HG02973 (cell line): Measurements from ENCODE around the gene CCDC91.
"Not testable (repeated sequence)": the region's sequence is repeated elsewhere in the genome, so short reads cannot be mapped to it uniquely, and the experiment has no call there.

Source experiments
- ATAC-seq: cut with Tn5 transposase; IDR thresholded peaks from one replicate; pipeline ENCODE4 v1.9.1; 2021; ENCODE audit warnings: moderate library complexity; ENCODE audit not compliant: unreplicated experiment

CCDC91 gene

DNA sequence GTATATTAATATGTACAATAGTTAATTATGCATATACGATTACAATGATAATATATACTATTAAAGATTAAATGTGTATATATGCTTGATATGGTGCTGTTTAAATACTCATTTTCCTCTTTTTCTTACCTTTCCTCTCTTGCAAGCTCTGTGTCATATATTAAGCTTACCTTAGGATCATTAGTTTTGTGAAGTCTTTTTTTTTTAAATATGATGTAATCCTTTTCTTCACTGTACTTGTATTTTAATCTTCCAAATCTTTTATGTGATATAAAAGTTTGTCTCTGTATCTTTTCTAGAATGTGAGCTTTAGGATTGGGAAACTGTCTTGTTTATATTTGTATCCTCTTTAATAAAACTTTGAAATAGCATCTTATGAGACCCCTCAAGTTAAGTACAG is 88.7 kb downstream of the CCDC91 start:
- ATAC-seq = no peak

DNA sequence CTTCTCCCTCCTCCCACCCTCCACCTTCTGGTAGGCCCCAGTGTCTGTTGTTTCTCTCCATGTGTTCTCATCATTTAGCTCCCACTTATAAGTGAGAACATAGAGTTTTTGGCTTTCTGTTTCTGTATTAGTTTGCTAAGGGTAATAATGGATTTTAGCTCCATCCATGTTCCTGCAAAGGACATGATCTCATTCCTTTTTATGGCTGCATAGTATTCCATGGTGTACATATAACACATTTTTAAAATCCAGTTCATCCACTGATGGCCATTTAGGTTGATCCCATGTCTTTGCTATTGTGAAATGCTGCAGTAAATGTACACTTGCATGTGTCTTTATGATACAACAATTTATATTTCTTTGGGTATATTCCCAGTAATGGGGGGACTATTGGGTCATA is 96.1 kb downstream of the CCDC91 start:
- ATAC-seq = no peak

DNA sequence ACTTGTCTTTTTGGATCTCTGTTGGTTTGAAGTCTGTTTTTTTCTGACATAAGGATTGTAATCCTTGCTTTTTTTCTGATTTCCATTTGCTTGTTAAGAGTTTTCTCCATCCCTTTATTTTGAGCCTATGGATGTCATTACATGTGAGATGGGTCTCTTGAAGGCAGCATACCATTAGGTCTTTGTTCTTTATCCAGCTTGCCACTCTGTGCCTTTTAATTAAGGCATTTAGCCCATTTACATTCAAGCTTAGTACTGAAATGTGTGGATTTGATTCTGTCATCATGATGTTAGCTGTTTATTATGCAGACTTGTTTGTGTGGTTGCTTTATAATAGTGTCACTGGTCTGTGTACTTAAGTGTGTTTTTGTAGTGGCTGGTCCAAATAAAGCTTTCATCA is 100.0 kb downstream of the CCDC91 start:
- no peak for ATAC-seq

DNA sequence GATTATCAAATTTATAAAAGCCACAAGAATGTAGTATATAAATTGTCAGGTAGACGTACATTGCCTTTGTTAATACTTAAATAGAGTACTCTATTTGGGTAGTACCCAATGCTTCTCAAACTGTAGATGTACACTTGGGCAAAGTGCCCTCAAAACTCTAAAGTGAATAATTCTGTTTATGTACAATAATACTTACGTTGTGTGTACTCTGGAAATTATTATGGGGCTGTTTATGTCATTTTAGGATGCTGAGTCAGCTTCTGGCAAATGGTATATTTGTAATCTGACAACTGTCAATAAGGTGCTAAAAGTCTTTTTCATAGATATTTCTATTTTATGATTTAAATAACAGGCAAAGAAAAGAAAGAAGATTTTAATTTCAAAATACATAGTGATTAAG is 102.4 kb downstream of the CCDC91 start:
- ATAC-seq = no peak

DNA sequence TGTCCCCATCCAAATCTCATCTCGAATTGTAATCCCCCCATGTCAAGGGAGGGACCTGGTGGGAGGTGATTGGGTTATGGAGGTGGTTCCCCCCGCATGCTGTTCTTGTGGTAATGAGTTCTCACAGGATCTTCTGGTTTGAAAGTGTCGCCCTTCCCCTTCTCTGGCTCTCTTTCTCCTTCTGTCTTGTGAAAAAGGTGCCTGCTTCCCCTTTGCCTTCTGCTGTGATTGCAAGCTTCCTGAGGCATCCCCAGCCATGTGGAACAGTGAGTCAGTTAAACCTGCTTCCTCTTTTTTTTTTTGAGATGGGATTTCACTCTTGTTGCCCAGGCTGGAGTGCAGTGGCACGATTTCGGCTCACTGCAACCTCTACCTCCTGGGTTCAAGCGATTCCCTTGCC is 104.0 kb downstream of the CCDC91 start:
- no peak for ATAC-seq

DNA sequence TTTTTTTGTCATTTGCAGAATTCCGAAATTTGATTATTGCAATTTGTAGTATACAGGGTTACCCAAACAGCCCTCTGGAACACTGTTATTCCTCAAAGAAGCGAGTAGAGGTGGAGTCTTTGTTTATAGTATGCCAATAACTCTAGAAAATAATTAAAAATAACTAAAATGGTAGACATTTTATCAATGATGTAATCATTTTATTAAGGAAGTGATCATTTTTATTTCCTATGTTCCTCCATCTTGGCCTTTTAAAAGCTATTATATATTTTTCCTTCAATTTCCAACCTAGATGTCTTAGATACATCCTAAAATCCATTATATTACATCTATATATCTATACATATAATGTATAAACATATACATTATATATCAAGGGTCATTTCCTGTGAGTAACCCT is 106.0 kb downstream of the CCDC91 start:
- no peak for ATAC-seq

DNA sequence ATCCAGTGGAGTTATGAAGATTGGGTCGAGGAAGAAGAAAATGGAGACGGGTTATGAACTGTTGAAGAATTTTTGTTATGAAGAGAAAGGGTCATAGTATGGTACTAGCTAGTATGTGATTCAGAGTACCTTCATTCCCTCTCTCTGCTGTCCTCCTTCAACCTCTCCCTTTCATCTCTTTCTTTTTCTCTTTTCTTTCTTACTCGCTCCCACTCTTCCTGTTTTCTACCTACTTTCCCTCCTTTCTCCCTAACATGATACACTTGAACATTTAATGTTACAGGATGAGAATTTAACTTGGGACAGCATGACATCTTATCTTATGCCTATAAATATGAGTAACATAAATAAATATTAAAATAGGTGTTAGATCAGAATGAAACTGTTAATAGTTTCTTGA is 112.9 kb downstream of the CCDC91 start:
- no peak for ATAC-seq

DNA sequence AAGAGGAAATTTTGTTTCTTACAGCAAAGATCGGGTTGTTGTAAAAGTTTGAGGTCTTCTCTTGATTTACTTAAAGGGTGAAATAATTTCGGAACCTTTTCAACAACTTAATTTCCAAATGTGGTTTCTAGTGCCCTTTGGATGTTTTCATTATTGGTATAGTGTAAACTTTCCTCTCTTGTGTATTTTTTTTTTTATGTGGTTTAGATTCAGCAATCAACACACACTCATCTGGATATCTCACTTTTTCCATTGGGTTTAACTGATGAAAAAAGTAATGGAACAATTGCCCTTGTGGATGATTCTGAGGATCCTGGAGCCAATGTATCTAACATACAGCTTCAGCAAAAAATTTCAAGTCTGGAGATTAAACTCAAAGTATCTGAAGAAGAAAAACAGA is 116.3 kb downstream of the CCDC91 start:
- ATAC-seq = no peak

DNA sequence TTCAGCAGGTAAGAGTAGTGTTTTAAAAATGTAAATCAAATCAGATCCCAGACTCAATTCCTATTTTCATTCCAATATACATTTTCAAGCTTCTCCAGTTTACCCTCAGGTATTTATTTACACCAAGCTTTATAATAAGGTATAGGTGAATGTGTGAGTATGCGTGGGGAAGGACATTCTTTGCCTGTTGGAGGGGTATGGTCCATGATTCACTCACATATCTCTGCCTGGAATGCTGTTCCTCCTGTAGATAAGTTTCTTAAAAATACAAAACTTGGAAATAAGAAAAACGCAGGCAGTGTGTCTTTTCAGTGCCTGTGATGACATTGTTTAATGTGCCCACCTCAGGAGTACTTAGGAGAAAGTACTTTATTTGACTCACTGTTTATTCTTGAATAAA is 118.6 kb downstream of the CCDC91 start:
- ATAC-seq = no peak

DNA sequence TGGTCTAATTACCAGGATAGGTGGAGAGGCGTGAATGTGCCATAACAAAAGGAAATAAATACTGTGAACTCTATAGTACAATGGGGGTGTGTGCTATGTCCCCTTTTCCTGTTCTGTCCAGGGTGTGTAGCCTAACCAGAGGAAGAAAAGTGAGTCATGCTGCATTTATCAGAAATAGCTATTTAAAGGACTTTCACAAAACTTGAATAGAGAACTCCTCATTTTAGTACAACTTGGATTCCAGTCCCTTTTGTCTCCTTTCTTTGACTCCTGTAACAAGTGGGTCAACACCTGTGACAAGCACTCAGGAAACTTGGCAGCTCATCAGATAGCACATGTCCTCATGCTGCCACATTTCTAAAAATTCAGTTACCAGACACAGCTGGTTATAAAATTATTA is 123.4 kb downstream of the CCDC91 start:
- no peak for ATAC-seq

DNA sequence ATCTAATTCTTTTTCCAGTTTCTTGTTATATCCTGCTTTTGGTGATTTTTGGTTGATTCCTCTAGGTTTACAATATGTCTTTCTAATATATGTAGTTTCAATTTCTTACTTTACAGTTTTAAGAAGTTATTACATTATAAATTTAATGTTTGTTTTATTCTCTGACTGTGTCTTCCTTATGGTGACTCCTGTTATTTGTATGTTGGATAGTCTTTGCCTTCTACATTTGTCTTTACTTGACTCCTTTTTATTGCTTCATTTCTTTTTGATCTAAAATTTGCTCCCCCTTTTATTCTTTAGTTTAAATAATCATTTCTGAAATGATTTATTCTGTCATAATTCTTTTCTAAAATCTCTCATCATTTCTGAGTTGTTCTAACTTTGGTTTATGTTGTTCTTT is 125.8 kb downstream of the CCDC91 start:
- ATAC-seq = no peak

DNA sequence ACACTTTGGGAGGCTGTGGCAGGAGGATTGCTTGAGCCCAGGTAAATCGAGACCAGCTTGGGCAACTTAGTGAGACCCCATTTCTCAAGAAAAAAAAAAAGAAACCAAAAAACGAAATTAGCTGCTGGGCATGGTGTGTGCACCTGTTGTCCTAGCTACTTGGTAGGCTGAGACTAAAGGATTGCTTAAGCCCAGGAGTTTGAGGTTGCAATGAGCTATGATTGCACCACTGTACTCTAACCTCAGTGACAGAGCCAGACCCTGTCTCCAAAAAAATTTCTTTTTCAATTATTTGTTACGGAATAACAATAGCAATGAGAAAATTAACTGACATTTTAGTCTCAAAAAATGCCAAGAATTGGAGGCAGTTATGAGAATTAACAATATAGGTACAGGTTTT is 128.0 kb downstream of the CCDC91 start:
- no peak for ATAC-seq

DNA sequence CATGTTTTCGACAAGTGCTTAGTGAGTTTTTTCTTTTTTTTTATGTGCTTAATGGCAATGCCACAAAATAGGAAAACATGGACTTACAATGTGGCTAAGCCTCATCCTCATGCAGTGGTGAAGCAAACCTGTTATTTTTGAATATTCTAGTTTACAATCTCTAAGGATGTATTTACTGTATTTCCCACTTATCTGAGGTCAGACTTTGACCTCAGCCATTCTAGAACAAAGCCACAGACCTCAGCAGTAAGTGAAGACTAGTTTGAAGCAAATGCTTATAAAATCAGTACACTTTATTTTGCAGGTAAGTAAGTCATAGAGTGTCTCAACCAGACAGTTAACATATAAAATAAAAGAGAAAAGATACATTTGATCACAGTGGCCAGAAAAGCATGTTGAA is 130.1 kb downstream of the CCDC91 start:
- no peak for ATAC-seq

DNA sequence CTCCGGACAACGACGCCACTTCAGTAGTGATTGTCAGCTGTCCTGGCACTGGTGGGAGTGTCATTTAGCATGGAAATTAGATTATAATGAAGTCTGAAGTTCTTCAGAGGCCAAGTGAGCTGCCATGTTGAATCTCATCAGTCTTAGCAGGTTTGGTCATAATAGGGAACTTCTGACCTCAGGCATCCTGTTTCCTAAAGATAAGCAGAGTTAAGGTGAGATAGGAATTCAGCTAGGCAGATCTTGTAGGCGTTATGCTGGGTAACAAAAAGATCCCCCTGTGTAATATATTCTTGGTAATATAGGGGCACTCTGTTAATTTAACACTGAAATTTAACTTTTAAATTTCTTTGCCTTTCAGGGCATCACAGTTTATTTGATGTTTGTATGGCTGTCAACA is 137.5 kb downstream of the CCDC91 start:
- ATAC-seq = no peak

DNA sequence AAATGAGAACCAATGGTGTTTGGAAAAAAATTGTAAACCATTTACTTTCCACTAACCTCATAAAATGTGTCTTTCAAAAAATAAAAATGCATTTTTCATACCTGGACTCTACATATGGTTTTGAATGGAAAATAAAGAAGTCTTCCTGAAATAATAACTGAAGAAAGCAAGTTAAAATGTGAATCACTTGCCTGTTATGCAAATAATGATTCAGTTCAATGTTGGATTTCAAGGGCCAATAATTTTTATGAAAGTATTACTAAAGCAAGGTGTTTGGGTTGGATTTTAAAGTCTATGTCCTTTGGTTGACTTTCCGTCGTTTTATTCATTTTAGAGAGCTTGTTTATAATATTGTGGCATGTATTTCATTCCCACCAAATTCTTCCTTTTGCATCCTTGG is 138.7 kb downstream of the CCDC91 start:
- ATAC-seq = no peak

DNA sequence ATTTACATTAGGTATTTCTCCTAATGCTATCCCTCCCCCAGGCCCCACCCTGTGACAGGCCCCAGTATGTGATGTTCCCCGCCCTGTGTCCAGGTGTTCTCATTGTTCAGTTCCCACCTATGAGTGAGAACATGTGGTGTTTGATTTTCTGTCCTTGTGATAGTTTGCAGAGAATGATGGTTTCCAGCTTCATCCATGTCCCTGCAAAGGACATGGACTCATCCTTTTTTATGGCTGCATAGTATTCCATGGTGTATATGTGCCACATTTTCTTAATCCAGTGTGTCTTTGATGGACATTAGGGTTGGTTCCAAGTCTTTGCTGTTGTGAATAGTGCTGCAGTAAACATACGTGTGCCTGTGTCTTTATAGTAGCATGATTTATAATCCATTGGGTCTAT is 139.5 kb downstream of the CCDC91 start:
- not testable (repeated sequence) for ATAC-seq

DNA sequence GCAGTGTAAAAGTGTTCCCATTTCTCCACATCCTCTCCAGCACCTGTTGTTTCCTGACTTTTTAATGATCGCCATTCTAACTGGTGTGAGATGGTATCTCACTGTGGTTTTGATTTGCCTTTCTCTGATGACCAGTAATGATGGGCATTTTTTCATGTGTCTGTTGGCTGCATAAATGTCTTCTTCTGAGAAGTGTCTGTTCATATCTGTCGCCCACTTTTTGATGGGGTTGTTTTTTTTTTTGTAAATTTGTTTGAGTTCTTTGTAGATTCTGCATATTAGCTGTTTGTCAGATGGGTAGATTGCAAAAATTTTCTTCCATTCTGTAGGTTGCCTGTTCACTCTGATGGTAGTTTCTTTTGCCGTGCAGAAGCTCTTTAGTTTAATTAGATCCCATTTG is 140.0 kb downstream of the CCDC91 start:
- not testable (repeated sequence) for ATAC-seq

DNA sequence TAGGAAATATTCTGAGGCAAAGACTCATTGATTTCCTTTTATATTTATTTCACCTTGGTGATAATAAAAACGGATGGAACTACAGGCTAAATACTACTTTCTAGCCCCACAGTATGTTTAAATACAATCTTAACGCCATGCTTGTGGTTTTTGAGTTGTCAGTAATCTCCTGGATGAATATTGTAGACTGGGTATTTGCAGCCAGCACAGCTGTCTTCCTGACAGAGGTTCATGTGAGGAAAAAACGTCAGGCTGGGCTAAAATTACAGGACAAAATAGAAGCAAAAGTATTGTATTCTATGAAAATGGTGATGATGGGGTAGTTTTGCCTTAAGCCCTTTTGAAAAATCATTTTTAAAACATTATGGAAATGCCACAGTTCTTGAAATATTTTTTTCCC is 140.9 kb downstream of the CCDC91 start:
- no peak for ATAC-seq

DNA sequence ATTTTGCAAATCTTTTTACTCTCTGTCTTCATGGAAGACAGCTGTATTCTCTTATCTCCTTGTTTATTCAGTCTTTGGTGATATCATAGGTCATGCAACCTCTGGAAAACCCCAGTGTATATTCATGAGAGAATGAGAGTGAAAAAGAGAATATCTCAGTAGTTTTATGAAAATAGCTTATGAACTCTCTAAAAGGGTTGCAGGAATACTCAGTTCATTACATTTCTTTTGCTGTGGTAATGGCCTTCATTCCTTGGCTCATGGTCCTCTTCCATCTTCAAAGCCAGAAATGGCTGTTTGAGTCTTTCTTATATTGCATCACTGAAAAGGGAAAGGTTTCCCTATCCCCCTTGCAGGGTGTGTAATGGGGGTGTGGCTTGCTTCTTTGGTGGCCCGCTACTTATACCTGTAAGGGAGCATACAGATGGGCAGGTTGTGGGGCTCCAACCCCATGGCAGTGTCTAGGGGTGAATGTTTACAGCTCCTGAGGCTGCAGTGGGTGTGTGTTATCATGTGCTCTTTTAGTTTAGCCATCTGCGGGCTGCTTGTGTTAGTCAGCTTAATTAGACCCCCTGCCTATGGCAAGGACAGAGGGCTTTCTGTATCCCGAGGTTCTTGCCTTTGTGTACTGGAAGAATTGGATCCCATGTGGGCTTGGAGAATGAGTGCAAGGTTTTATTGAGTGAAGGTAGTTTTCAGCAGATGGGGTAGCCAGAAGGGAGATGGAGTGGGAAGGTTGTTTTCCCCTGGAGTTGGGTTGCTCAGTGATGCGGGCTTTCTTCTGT is 150.2 kb downstream of the CCDC91 start:
- ATAC-seq = no peak

DNA sequence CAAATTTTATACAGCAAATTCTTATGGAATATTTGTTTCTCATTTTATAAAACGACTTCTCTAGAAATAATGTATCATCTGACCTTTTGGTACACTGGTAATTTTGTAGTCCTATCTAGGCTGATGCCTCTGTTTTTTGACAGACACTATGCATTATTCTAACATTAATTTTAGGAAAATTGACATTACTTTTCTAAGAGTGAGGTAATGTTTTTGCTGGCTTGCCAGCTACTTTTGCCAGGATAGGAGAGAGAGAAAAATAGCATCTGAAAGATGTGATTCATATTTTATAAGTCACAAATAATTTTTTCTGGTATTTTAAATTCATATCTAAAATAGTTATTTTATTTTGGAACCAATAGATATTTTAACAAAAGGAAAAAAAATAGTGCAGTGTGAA is 153.5 kb downstream of the CCDC91 start:
- ATAC-seq = no peak

DNA sequence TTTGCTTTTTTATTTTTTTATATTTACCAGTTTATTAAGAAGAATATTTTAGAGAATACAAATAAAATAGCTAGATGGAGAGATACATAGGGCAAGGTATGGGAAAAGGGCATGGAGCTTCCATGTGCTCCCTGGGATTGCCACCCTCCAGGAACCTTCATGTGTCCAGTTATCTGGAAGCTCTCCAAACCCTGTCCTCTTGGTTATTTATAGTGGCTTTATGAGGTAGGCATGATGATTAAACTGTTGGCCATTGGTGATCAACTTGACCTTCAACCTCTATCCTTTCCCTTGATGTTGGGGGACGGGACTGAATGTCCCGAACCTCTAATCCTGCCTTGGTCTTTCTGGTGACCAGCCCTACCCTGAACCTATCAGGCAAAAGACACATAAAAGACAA is 156.3 kb downstream of the CCDC91 start:
- no peak for ATAC-seq

DNA sequence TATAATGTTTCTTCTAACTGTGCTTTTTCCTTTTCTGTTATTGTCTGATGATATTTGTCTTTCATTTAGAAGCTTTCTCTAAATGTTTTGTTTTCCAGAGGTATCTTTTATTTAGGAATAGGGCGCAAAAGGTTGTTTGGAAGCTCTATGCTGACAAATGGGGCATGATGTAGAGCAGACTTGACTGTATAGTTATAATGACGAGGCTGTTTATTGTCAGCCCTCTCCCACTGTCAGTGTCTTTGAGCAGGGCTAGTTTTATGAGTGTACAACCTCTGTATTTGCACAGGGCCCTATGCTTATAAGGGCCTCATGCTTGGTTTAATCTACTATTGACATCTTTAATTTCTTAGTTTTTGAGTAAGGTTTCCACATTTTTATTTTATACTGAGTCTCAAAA is 158.9 kb downstream of the CCDC91 start:
- no peak for ATAC-seq

DNA sequence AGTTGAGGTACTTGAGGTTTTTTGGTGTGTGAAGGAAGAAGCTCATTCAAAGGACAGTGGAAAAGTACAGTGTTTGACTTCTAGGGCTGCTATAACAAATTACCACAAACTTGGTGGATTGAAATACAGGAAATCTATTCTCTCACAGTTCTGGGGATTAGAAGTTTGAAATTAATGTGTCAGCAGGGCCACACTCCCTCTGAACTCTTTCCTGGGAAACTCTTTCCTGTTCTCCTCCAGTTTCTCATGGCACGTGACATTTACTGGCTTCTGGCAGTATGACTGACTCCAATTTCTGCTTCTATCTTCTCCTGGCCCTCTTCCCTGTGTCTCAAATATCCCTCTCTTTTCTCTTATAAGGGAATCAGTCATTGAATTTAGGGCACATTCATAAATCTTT is 160.2 kb downstream of the CCDC91 start:
- no peak for ATAC-seq
